KOPT-K1 (cell line): Measurements from ENCODE around the gene XCR1.
"Not testable (repeated sequence)": the region's sequence is repeated elsewhere in the genome, so short reads cannot be mapped to it uniquely, and the experiment has no call there.

Experiments used
- H3K27ac ChIP-seq: fragments of 200-600 bp; sonication (generic); 2 replicates; pipeline ENCODE4 v1.5.1; 2016; ENCODE audit warnings: antibody characterized with exemption, mild to moderate bottlenecking, low read depth, low read length; ENCODE audit not compliant: poor library complexity, severe bottlenecking
- H3K36me3 ChIP-seq: fragments of 200-600 bp; sonication (generic); 2 replicates; pipeline ENCODE4 v1.5.1; 2017; ENCODE audit warnings: antibody characterized with exemption, mild to moderate bottlenecking, low read length, moderate library complexity; ENCODE audit not compliant: insufficient read depth
- H3K9me3 ChIP-seq: fragments of 200-600 bp; sonication (generic); 2 replicates; pipeline ENCODE4 v1.5.1; 2017; ENCODE audit warnings: antibody characterized with exemption, low read length, mild to moderate bottlenecking; ENCODE audit not compliant: insufficient read depth, poor library complexity, severe bottlenecking

Gene XCR1

DNA sequence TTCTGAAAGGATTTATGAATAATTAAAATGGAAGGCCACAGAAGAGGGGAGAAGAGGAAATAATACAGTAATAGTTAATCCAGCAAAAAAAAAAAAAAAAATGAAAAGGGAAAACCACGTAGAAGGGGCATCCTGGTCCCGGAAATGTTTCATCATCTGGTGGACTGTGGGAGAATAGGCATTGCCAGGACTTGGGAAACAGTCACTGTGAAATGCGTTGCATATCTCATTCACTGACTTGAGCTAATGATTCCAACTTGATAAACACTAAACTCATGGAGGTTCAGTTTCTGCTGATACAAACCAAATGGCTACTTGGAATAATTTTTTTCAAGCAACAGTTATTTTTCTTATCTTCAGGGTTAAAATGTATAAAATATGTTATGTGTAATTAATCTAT is 3.2 kb downstream of the XCR1 start:
- Histone ChIP-seq H3K27ac (no peak overlapping the region), H3K9me3 (peaks cover 38% of the 10 kb centered on the region), H3K36me3 (no peaks in the 10 kb centered on the region)

DNA sequence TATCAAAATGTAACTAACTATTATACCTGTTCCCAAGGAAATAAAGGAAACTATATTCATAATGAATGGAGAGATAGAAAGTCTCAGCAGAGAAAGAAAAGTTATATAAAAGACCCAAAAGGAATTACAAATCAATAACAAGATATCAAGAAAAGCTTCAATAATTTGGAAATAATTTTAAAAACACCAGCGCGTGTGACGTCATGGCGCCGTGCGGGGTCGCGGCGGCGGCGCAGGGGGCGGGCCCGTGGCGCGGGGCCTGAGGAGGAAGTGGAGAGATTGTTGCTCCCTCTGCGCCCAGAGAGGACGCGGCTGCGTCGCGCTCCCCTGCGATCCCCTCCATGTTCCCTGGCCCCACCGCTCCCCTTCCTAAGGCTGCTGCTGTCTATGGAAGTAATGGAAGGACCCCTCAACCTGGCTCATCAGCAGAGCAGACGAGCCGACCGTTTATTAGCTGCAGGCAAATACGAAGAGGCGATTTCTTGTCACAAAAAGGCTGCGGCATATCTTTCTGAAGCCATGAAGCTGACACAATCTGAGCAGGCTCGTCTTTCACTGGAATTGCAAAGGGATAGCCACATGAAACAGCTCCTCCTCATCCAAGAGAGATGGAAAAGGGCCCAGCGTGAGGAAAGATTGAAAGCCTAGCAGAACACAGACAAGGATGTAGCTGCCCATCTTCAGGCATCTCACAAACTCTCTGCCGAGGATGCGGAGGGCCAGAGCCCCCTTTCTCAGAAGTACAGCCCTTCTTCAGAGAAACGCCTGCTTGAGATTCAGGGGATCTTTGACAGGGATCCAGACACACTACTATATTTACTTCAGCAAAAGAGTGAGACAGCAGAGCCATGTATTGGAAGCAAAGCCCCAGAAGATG is 4.1 kb downstream of the XCR1 start:
- Histone ChIP-seq H3K9me3 (peaks cover 28% of the 10 kb centered on the region), H3K27ac (no peak overlapping the region)

DNA sequence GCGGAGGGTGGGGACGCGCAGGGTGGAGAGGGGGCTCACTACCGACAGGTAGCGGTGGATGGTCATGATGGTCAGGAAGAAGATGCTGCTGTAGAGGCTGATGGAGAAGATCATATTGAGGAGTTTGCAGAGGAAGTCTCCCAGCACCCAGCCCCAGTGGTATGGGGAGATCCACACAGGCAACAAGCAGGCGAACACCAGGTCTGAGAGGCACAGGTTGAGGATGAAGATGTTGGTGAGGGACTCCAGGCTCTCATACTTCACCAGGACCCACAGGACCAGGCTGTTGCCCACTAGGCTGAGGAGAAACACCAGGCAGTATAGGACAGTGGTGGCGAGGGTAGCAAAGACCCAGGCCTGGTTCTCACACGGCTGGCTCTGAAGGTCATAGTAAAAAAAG is 5.8 kb downstream of the XCR1 start:
- peaks cover 11% of the 10 kb centered on the region for H3K9me3 ChIP-seq
- no peak overlapping the region for H3K27ac ChIP-seq
- H3K36me3 ChIP-seq, result no peaks in the 10 kb centered on the region

More for the DNA sequence above, 4.1 kb downstream of the XCR1 start:
- H3K36me3 ChIP-seq, result no peaks in the 10 kb centered on the region

DNA sequence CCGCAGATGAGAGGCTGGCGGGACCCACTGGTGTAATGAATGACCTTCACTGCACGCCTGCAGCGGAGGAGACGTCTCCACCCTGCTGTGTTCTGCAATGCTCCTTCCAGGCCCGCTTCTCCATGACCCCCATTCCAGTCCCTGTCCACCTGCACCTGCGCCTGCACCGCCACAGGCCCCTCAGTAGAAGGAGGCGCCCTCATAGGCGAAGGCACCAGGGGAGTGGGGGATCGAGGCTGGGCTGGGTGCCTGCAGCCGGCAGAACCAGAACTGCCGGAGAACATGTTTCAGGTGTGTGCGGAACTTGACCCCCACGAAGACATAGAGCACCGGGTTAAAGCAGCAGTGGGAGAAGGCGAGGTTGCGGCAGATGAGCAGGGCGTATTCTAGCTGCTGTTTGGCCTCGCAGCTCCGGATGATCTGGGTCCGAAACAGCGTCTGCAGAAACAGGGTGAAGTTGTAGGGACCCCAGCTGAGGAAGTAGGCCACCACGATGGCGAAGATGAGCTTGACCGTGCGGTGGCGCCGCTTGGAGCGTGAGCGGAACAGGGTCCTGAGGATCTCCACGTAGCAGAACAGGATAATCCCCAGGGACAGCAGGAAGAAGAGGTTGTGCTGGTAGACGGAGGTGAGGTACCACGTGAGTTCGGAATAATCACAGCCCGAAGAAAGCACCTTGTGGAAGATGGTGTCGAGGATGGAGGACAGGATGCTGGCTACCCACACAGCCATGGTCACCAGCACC is 6.3 kb downstream of the XCR1 start:
- Histone ChIP-seq H3K9me3 (peaks cover 9% of the 10 kb centered on the region), H3K36me3 (no peaks in the 10 kb centered on the region), H3K27ac (no peak overlapping the region)

DNA sequence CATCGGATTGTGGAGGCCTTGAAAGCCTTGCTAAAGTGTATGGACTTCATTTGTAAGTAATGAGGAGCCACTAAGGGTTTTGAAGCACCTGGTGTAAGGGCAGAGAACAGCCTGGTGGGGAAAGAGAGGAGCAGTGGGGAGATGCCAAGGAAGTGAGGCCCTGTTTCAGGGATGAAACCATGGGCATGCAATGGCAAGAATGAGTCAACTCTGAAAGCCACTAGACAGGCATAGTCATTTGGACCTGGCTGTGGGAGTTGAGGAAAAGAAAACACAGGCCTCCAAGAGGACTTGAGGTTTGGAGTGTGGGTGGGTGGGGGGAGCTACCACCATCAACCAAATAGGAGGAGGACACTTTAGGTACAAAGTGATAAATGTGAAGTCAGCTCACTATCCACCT is 7.6 kb downstream of the XCR1 start:
- Histone ChIP-seq H3K36me3 (no peaks in the 10 kb centered on the region), H3K27ac (no peak overlapping the region), H3K9me3 (peaks cover 9% of the 10 kb centered on the region)

DNA sequence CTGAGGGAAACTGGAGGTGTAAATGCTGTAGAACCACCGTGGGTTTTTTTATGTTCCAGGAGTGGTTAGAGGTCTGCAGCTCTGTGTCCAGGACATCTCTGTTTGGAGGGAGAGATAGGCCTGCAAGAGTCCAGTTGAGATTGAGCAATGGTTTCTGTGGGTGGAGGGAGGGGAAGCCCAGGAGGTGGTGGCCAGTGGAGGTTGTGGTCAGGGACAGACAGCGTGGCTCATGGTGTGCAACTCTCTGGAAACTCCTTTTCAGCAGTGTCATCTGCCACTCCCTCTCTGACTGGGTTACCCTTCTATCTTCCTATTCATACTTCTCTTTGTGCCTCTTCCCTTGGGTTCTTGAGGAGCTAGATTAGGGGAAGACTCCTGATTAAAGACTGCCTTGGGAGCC is 9.6 kb downstream of the XCR1 start:
- H3K27ac ChIP-seq, result no peak overlapping the region
- H3K9me3 ChIP-seq, result peaks cover 9% of the 10 kb centered on the region
- H3K36me3 ChIP-seq, result no peaks in the 10 kb centered on the region

DNA sequence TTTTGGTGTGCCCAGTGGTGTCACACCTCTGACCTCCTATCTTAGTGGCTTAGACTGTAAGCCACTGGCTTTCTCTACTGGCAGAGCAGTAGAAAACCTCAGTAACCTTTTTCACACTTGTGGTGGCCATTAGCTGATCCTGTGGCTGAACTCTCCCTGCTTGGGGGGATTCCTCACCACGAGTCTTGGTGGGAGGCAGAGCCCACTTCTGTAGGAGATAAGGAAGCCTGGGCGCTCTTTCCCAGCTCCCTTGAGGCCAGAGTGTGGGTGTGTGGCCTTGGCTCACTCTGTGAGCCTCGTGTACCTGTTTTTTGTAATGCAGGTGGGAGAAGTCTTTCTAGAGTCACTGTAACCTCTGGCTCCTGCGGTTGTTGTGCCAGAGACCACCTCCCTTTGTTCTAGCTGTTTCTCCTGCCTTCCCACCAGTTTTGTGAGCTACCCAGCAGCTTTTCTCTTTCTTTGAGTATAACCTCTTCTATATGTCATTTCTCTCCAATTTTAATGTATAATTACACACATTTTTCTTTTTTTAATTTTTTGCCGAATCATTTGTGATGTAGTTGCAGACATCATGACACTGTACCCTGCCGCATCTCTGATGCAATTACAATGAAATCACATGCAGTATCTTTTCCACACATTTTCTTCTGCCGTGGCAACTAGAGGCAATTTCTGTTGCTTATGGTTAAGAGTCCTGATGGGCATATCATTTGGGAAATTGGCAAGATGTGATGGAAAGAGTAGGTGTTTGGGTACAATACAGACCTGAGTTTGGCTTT is 13.8 kb downstream of the XCR1 start:
- Histone ChIP-seq H3K36me3 (no peaks in the 10 kb centered on the region), H3K9me3 (no peaks in the 10 kb centered on the region)

DNA sequence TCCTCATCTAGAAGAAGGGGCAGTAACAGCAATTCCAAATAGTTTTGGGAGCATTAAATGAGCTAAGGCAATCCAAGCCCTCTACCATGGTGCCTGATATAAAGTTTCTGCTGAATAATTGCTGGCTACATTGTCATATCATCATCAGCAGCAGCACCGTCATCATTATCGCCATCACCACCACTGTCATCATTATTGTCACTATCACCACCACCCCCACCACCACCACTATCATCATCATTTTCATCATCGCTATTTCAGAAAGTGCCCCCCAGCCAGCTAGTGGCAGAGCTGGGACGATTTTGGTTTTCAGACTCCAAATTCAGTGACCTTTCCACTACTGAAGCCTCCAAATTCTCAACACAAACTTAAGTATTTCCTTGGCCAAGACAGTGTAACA is 15.0 kb downstream of the XCR1 start:
- Histone ChIP-seq H3K36me3 (no peaks in the 10 kb centered on the region), H3K27ac (no peak overlapping the region), H3K9me3 (no peaks in the 10 kb centered on the region)

More for the DNA sequence above, 13.8 kb downstream of the XCR1 start:
- no peak overlapping the region for H3K27ac ChIP-seq

DNA sequence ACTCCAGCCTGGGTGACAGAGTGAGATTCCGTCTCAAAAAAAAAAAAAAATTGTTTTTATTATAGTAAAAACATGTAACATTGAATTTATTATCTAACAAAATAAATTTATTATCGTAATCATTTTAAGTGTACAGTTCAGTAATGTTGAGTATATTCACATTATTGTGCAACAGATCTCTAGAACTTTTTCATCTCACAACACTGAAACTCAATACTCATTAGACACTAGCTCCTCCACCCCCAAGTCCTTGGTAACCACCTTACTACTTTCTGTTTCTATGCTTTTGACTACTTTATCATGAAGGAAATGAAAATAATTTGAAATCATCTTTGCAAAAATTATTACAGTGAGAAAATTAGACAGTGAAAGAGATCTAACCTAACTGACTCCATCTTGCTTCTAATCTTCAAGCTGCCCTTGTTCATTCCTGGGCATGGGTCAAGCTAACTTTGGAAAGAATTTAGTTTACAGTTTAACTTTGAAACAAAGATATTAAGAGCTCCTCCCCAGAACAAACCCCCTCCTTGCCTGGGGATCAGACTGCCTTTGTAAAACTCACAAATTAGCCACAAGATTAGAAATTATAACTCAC is 16.7 kb downstream of the XCR1 start:
- Histone ChIP-seq H3K9me3 (no peaks in the 10 kb centered on the region), H3K27ac (no peak overlapping the region), H3K36me3 (no peaks in the 10 kb centered on the region)

DNA sequence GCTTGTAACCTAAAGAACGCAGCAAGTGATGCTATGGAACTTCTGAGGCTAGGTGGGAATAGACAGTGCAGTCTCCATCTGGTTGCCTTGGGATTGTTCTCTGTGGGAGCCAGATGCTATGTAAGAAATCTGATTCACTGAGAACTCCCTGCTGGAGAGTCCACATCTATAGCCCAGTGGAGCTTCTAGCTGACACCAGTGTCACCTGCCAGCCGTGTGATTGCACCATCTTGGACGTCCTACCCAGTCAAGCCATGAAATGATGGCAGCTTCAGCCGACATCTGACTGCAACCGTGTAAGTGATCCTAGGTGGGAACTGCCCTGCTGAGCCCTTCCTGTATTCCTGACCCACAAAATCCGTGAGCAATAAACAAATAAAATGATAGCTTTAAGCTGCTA is 19.2 kb downstream of the XCR1 start:
- Histone ChIP-seq H3K9me3 (no peaks in the 10 kb centered on the region), H3K36me3 (no peaks in the 10 kb centered on the region), H3K27ac (no peak overlapping the region)

DNA sequence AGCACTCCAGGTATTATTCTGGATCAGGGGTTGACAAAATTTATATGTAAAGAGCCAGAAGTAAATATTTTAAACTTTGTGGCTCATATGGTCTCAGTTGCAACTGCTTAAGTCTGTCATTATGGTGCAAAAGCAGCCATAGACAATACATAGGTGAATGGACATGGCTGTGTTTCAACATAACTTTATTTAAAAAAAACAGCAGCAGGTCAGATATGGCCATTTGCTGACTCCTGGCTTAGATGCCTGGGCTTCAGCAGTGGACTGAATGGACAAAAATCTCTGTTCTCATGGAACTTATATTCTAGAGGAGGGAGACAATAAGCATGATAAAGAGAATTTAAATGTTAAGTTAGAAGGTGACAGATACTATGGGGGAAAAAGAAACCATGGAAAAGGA is 20.0 kb downstream of the XCR1 start:
- Histone ChIP-seq H3K9me3 (no peaks in the 10 kb centered on the region), H3K27ac (no peak overlapping the region), H3K36me3 (no peaks in the 10 kb centered on the region)

DNA sequence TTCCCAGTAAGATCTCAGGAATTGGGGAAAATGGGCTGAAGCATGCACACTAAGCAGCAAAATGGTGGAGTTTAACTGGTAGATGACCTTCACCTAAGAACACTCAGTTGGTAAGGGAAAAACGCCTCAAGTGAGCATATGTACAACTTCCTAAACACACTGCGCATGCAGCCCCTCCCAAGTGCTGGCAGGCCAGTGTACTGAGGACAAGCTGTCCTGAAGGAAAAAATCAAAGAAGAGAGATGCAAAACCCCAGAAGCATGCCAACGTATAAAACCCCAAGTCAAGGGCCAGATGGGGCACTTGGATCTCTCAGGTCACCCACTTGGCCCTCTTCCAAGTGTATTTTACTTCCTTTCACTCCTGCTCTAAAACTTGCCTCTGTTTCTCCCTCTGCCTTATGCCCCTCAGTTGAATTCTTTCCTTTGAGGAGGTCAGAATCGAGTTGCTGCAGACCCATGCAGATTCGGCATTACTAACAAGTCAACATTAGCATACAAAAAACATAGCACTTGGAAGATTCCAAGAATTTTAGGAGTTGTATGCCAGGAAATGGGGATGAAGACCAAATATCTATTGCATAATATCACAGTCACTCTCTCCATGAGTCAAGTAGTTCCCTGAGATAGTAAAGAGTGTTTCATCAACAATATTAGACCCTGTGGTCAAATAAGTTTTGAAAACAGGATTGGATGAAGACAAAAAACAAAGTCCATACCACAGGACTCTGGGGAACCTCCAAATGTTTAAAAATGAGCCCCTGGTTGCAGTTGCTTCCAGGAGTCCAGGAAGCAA is 20.8 kb downstream of the XCR1 start:
- Histone ChIP-seq H3K36me3 (no peaks in the 10 kb centered on the region), H3K9me3 (no peaks in the 10 kb centered on the region), H3K27ac (no peak overlapping the region)

DNA sequence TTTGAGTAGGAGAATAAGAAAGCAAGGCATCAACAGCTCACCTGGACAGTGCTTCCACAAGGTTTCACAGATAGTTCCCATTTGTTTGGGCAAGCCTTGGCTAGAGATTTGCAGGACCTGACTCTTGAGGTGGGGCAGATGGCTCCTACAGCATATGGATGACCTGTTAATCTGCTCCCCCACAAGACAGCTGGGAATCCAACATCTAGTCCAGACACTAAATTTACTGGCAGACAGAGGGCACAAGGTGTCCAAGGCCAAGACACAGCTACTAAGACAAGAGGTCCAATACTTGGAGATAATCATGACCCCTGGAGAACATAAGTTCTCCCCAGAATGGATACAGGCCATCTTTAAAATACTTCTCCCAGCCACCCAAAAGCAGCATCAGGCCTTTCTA is 23.6 kb downstream of the XCR1 start:
- not testable (repeated sequence) for H3K9me3 ChIP-seq, H3K27ac ChIP-seq, H3K36me3 ChIP-seq

DNA sequence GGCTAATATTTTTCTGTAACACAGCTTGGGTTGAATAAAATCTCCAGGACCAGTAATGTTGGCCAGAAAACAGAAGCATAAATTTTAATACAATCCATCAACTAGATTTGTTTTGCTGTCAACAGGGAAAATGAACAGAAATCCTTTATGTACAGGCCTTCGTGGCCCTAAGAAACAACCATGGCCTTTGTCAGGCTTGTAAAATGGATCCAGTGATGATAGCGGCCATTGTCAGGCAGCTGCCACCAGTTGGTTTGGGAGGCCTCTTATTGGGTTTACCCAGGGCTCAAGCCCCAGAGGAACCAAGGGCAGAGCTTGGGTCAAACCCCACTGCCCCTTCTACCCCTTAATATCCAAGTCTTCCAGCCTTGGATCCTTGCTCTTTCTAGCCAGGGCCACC is 26.1 kb downstream of the XCR1 start:
- no peaks in the 10 kb centered on the region for H3K36me3 ChIP-seq
- no peak overlapping the region for H3K27ac ChIP-seq
- H3K9me3 ChIP-seq, result no peaks in the 10 kb centered on the region
